ENCODE results near the gene CYP39A1. TPM values are rescaled to one million over a fixed set of nuclear protein-coding genes. Genes with fewer than 3 reads are reported as not detected.

Gene CYP39A1
- total and polyA plus RNA-seq, 7 donors, result 0.34 to 2.0 (median 0.63) TPM

DNA sequence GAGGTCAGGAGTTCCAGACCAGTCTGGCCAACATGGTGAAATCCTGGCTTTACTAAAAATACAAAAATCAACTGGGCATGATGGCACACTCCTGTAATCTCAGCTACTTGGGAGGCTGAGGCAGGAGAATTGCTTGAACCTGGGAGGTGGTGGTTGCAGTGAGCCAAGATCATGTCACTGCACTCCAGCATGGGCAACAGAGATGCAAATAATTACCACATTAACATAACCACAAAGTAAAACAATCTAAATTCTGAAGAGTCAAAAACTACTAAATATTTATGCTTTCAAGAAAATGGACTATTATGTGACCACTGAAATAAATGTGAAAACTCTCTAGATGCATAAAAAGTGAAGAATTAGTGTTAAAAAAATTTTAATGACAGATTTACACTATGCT, 59.9 kb downstream of the CYP39A1 start:
- no peaks in the 10 kb centered on the region for H3K36me3 ChIP-seq (ENCODE audit: insufficient read depth in 1 of 2, low read depth in 1 of 2)
- H3K4me1 ChIP-seq, result no peaks in the 10 kb centered on the region
- H3K4me3 ChIP-seq, result no peak overlapping the region
- TF ChIP-seq, protein P1, sequence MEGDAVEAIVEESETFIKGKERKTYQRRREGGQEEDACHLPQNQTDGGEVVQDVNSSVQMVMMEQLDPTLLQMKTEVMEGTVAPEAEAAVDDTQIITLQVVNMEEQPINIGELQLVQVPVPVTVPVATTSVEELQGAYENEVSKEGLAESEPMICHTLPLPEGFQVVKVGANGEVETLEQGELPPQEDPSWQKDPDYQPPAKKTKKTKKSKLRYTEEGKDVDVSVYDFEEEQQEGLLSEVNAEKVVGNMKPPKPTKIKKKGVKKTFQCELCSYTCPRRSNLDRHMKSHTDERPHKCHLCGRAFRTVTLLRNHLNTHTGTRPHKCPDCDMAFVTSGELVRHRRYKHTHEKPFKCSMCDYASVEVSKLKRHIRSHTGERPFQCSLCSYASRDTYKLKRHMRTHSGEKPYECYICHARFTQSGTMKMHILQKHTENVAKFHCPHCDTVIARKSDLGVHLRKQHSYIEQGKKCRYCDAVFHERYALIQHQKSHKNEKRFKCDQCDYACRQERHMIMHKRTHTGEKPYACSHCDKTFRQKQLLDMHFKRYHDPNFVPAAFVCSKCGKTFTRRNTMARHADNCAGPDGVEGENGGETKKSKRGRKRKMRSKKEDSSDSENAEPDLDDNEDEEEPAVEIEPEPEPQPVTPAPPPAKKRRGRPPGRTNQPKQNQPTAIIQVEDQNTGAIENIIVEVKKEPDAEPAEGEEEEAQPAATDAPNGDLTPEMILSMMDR (IDR thresholded peaks at IDR 0.05), result no peak
- peaks cover 9% of the 10 kb centered on the region for H3K9me3 ChIP-seq
- DNase-seq (no peak), ATAC-seq (no peak)
- H3K27me3 ChIP-seq (ENCODE audit: insufficient read depth in 3 of 3, low read length in 2 of 3), result no peaks in the 10 kb centered on the region
- intact Hi-C loops (cut with DNase I), result no loop called here
- H3K27ac ChIP-seq, result no peak overlapping the region

DNA sequence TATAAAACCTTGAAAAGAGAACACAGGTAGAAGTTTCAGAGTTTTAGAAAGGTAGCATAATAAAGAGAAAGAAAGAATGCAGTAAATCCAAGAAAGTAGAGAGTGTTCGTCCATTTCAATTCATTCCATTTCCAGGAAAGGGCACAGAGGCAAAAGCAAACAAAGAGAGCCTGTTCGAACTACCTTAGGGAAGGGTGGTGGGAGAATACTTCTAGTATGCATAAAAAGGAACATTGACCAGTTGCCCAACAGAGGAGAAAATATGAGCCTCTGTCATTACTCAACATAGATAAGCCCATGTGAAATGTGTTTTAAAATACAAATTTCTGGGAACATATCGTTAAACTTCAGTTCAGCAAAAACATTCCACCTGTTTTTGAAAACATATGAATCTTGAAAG, 60.6 kb downstream of the CYP39A1 start:
- Histone ChIP-seq H3K4me3 (no peak overlapping the region), H3K27ac (no peak overlapping the region), H3K27me3 (ENCODE audit: insufficient read depth in 3 of 3, low read length in 2 of 3) (no peaks in the 10 kb centered on the region), H3K9me3 (peaks cover 9% of the 10 kb centered on the region), H3K36me3 (ENCODE audit: insufficient read depth in 1 of 2, low read depth in 1 of 2) (no peaks in the 10 kb centered on the region), H3K4me1 (no peaks in the 10 kb centered on the region)
- intact Hi-C loops (cut with DNase I), result no loop called here
- ATAC-seq (no peak), DNase-seq (no peak)
- 52 to 76% (median 65%) methylated on average over 3 of the region's 3 CpGs for WGBS, 3 donors
- TF ChIP-seq, protein P1 (IDR thresholded peaks at IDR 0.05), result no peak

DNA sequence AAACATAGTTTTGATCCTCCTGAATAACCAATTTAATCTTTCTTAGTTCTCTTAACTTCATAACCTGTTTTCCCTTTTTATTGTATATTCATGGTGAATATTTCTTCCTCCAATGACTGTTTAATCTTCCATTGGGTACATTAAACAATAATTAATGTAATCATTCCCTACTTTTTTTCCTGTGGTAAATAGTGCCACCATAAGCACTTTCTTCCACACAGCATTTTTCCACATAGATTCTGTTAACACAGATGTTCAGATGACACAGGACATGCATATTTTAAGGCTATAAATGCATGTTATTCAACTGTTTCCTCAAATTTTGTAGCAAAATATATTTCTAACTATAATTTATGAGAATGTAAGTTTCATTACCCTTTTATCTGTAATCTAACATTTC, 61.9 kb downstream of the CYP39A1 start:
- ATAC-seq, result no peak
- no peaks in the 10 kb centered on the region for H3K36me3 ChIP-seq (ENCODE audit: insufficient read depth in 1 of 2, low read depth in 1 of 2)
- intact Hi-C loops (cut with DNase I), result no loop called here
- DNase-seq, result no peak
- H3K4me1 ChIP-seq, result no peaks in the 10 kb centered on the region
- H3K4me3 ChIP-seq, result no peak overlapping the region
- H3K9me3 ChIP-seq, result peaks cover 9% of the 10 kb centered on the region
- no peaks in the 10 kb centered on the region for H3K27me3 ChIP-seq (ENCODE audit: insufficient read depth in 3 of 3, low read length in 2 of 3)
- no peak overlapping the region for H3K27ac ChIP-seq
- TF ChIP-seq, protein P1 (IDR thresholded peaks at IDR 0.05), result no peak

DNA sequence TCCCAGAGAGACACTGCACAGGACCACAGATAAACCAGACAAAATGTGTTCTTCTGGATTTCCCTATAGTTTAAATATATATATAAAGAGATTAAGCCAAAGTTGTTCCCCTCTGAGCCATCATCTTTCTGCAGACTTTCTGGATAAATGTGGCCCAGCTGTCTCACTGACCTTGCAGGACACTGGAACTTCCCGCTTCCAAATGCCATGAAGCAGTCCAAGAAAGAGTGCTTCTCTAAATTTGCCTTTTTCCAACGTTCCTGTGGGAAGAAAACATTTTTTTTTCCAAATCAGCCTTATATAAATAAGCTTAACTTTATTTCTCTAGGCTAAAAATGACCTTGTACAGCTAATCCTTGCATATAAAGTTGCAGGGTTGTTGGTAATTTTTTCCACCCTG, 65.7 kb downstream of the CYP39A1 start:
- TF ChIP-seq, protein P1 (IDR thresholded peaks at IDR 0.05), result no peak
- no peak for ATAC-seq
- Histone ChIP-seq H3K36me3 (ENCODE audit: insufficient read depth in 1 of 2, low read depth in 1 of 2) (no peaks in the 10 kb centered on the region), H3K27ac (no peak overlapping the region), H3K27me3 (ENCODE audit: insufficient read depth in 3 of 3, low read length in 2 of 3) (no peaks in the 10 kb centered on the region), H3K4me3 (no peak overlapping the region), H3K9me3 (no peaks in the 10 kb centered on the region), H3K4me1 (no peaks in the 10 kb centered on the region)
- 15 to 34% (median 19%) methylated on average over 2 of the region's 2 CpGs for WGBS, 3 donors
- no peak for DNase-seq
- intact Hi-C loops (cut with DNase I), result no loop called here

DNA sequence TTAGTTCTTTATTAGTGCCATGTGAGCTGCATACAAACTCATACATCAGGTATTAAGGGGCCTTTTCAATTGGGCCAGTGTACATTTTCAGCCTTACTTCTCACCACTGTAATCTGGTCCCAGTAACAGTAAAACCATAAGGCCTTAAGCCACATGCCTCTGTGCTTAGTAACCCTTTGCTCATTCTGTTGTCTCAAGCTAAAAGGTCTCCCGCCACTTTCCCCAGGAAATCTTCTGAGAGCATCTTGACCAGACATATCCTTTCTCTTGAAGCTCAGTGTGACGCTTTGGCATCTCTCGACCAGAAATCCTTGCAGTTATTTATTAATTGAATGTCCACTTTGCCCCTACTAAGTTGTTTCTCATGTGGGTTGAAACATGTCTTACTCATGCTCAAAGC, 68.0 kb downstream of the CYP39A1 start:
- no peaks in the 10 kb centered on the region for H3K27me3 ChIP-seq (ENCODE audit: insufficient read depth in 3 of 3, low read length in 2 of 3)
- no peaks in the 10 kb centered on the region for H3K9me3 ChIP-seq
- H3K36me3 ChIP-seq (ENCODE audit: insufficient read depth in 1 of 2, low read depth in 1 of 2), result no peaks in the 10 kb centered on the region
- 98 to 99% (median 98%) methylated on average over 3 of the region's 3 CpGs for WGBS, 3 donors
- H3K4me1 ChIP-seq, result no peaks in the 10 kb centered on the region
- TF ChIP-seq, protein P1 (IDR thresholded peaks at IDR 0.05), result no peak
- H3K4me3 ChIP-seq, result no peak overlapping the region
- DNase-seq, result no peak
- intact Hi-C loops (cut with DNase I), result no loop called here
- ATAC-seq, result no peak
- H3K27ac ChIP-seq, result no peak overlapping the region

Data from psoas muscle (tissue), 8 donors.